GM18526 (cell line): ENCODE results near the gene ANAPC15.

Source experiments
- POLR2A ChIP-seq: IDR thresholded peaks from 3 replicates; pipeline ENCODE4 v1.6.1; 2011; ENCODE audit not compliant: insufficient read length; ENCODE audit errors: extremely low read depth

Gene ANAPC15

DNA sequence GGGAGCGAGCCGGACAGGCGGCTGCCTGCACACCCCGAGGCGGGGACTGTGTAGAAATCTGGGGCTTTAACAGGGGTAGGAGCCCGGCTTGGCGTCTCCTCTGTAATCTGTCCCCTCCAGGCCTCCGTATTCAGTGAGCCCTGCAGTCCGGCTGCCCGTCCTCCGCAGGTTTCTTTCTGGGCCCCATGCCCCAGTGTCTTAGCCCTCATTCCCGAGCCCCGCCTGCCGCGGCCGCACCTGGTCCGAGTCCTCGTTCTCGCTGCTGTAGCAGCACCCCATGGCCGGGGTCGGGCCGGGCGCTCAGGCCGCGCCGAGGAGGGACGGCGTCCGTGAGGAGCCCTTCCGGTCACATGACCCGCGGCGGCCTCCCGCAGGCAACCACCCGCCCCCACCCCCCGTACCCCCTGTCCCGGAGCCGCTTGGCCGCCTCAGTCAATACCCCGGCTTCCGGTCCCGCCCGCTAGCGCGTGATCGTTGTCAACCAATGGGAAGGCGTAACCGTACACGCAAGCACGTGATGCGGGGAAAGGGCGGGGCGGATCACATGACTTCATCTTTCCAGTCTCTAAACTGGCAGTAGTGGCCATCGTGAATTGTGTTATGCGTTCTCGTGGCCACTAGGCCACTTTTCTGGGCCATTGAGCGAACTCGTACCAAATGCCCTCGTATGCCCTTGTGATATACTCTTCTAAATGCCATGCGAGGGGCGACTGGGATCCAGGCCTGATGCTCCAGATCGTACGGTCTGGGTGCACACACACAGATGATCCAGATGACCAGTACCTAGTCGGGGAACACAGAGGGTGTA is 9.3 kb downstream of the ANAPC15 start, which contains the start of gene LAMTOR1:
Gene LAMTOR1 (minus strand): TSS at position 352 of the 808 bp plus-strand sequence. CDS start 73 bp downstream, at position 279.
- TF ChIP-seq POLR2A = peak; percentile 94

DNA sequence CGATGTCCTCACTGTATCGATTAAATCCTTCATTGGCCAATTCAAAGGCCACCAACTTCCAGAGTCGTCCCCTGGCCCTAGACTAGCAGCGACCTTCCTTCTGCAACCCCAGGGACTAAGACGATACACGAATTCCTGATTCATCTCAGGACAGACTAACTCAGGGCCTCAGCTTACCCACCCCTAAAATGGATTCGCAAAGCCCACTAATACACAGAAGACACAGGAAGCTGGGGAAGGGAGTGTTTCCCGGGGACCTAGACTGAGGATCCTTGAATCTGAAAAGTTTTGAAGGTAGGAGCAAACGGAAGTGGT is 9.9 kb downstream of the ANAPC15 start:
- TF ChIP-seq POLR2A = no peak

DNA sequence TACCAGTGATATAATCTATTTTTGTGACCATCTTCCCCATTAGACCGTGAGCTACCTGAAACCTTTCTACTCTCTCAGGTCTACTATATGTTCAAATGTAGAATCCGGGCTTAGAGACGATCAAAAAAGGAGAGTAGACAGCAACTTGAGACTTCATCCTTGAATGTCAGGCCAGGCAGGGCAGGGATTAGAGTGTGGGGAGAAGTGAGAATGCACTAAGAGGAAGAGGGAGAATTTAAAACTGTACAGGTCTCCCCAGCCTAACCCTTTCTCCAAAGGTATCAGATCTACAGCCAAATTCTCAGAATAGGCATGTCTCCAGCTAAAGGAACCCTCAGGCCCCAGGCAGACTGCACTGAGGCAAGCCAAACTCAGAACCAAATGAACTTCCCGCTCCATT is 10.3 kb downstream of the ANAPC15 start:
- no peak for TF ChIP-seq POLR2A

DNA sequence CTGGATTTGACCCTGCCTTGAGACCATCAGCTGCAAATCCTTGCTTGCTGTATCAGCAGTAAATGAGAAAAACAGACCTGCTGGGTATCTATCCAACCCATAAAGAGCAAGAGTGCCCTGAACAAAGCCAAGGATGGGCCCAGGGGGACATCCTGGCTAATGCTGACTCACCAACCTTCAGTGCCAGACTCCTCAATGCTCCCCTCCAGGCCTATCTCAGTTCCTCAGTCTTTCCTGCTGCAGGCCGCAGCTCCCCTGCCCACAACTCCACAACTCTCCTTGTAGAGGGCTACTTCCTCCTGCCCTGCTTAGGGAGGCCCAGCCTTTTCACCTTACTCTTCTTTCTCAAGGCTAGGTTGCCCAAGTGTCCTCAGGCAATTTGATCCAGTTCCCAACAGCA is 12.0 kb downstream of the ANAPC15 start:
- TF ChIP-seq POLR2A = no peak

DNA sequence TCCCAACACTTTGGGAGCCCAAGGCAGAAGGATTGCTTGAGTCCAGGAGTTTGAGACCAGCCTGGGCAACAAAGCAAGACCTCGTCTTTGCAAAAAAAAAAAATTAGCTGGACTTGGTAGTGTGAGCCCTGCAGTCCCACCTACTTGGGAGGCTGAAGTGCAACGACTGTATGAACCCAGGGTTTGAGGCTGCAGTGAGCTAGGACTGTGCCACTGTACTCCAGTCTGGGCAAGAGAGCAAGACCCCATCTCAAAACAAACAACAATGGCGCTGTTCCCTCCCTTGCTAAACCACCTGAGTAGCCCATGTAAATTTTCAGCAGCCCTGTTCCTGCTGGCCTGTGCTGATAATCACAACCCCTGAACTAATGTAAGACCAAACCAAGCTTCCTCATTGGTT is 12.5 kb downstream of the ANAPC15 start:
- no peak for TF ChIP-seq POLR2A

DNA sequence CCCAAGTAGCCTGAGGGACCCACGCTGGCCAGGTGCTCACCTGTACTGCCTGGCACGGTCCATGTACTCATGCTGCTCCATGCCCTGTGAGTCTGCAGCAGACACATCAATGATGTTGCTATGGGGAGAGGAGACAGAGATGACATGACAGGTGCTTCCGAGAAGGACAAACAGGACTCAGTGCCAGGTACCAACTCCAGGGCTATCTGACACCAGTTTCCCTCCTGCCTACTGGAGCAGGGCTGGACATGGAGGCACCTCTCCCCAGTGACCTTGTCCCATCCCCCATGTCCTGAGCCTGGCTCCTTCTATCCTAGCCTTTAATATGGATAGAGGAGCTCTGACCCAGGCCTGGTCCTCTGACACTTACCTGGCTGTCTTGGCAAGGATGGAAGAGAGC is 13.8 kb downstream of the ANAPC15 start:
- TF ChIP-seq POLR2A = no peak

DNA sequence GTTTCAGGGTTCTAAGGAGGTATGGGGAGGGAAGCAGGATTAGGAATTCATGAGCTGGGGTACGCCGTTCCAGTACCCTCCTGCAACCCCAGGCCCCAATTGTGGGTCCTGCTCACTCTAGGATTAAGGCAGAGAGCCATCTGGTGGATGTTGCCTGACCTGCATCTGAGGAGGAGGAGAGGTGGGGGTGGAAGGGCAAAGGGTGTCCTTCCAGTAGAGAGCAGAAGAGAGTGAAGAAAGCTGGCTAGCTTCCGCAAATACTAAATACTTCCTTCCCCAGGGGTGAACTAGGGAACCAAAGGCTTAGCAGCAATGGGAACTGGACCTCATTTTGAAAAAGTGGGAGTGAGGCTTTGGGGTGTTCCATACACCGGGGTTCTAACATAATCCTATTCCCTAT is 21.2 kb downstream of the ANAPC15 start:
- no peak for TF ChIP-seq POLR2A

DNA sequence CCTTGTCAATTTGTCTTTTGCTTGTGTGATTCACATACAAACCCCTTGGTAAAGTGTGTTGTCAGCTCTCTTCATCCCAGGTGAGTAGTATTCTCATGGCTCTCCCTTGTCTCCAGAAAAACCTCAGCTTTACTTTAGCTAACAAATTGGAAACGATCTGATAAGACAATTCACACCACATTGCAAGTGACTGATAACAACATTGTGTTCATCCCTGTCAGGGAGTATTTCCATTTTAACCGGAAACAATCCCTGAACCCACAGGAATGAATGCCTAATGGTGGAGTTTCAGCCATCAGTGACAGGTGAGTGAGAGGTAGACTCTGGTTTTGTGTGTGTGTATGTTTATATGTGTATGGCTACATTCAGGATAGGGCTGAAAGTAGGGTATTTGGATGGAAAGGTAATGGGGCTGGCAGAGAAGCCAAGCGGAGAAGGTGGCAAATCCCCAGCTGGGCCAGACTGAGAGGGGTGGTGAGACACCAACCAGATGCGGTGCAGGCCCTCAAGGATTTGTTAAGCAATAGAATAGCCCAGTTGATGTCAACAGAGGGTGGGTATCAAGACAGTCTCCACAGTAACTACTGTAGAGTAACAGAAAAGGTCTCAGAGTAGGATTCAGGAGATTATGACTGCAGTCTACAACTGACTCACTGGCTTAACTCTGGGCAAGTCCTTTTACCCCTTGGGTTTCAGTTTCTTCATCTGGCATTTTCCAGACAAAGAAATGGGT is 24.3 kb downstream of the ANAPC15 start:
- TF ChIP-seq POLR2A = no peak

DNA sequence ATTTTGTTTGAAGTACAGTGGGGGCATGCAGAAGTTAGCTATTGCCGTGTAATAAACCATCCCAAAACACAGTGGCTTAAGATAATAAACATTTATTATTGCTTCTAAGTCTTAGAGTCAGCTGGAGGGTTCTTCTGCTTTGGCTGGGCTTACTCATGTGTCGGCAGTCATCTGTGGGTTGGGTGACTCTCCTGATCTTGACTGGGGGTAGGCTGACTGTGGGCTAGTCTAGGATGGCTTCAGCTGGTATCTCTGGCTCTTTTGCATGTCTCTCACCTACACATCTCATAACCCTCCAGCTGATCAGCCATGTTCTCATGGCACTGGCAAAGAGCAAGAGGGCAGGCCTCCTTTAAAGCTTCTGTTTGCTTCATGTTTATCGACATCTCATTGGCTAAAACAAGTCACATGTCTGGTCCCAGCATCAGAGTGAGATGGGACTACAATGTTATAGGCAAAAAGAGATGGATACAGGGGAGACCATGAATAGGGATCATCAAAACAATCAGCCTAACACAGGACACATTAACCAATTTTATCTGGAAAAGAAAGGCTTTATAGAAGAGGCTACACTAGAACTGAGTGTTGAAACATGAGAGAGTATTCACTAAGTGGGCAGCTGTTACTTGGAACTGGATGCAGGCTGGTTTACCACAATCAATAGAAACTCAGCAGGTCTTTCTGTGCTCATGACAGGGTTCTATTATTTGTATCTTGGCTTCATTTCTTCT is 26.7 kb downstream of the ANAPC15 start:
- TF ChIP-seq POLR2A = no peak

DNA sequence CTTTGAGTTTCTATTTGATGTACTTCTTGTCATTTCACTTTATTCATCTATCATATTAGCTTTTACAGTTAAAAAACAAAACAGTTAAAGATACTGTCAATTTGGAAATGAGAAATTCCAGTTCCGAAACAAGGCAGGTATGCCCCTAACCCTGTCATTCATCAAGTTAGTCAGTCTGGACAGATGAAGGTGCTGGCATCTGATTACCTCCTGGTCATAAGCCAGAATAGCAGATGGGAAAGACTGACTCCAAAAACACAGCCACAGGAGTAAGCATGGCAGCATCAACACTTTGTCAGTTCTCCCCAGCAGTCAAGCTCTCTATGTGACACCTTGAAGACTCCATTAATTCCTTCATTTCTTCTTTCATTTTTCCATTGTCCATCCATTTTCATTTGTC is 27.5 kb downstream of the ANAPC15 start:
- TF ChIP-seq POLR2A = no peak

DNA sequence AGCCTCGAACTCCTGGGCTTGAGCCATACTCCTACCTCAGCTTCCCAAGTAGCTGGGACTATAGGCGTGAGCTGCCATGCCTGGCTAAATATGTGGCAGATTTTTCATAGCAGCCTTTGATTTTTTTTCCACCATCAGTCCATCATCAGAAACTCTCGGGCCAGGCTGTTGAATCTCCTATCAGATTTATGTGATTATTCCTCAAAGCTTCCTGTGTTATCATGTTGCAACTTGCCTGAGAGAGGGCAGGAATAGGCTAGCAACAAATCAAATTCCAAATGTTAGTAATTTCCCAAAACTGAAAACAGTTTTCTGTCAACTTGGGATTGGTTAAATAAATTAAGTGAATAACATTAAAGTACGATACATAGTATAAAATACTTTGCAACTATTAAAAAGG is 28.4 kb downstream of the ANAPC15 start:
- no peak for TF ChIP-seq POLR2A

DNA sequence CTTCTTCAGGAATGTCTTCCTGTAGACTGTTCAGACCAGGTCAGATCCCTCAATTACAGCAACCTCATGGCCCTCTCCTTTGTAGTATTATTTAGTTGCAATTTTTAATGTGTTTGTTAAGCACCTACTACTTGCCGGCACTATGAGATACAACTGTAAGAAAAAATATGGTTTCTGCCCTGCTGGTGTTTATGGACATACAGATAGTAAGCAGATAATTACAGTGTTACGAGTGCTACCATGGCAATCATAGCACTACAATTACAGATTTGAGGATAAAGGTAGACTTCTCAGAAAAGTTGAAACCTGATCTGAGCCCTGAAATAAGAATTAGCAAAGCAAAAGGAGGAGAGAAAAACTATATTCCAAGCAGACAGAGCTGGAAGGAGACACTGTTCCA is 29.1 kb downstream of the ANAPC15 start:
- TF ChIP-seq POLR2A = no peak

DNA sequence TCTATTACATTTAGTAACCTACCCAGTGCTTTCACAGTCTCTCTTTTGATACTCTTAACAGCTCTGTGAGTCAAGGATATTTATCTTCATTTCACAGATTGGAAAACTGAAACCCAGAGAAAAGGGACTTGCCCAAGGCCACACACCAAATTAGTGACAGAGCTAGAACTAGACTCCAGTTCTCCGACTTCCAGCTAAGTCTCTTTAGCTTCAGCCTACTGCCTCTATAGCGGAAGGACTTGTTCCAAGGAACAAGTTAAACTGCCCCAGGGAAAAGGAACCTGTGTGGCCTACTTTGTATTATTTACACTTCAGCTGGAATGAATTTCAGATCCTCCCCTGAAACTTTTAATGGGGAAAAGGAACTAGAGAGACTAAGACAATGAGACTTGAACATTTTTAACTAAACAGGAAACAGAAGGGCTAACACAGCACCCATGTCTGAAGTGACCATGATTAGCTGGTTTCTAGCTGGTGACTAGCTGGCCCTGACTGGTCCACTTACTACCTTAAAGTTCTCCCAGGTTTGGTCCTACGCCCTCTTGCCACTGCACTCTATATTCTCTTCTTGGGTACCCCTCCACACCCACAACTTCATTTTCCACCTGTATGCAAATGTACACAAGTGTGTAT is 30.6 kb downstream of the ANAPC15 start:
- TF ChIP-seq POLR2A = no peak

DNA sequence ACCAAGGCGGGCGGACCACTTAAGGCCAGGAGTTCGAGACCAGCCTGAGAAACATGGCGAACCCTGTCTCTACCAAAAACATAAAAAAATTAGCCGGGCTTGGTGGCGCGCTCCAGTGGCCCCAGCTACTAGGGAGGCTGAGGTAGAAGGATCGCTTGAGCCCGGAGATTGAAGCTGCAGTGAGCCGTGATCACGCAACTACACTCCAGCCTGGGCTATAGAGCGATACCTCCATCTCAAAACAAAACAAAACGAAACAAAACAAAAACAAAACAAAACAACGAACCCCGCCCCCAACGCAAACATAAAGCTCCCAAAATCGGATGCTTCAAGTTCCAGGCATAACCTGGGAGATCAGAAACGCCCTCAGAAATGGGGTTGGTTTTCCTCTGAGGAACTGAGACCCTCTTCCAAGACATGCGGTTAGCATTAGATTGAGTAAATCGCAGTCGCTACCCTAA is 31.3 kb downstream of the ANAPC15 start:
- no peak for TF ChIP-seq POLR2A

DNA sequence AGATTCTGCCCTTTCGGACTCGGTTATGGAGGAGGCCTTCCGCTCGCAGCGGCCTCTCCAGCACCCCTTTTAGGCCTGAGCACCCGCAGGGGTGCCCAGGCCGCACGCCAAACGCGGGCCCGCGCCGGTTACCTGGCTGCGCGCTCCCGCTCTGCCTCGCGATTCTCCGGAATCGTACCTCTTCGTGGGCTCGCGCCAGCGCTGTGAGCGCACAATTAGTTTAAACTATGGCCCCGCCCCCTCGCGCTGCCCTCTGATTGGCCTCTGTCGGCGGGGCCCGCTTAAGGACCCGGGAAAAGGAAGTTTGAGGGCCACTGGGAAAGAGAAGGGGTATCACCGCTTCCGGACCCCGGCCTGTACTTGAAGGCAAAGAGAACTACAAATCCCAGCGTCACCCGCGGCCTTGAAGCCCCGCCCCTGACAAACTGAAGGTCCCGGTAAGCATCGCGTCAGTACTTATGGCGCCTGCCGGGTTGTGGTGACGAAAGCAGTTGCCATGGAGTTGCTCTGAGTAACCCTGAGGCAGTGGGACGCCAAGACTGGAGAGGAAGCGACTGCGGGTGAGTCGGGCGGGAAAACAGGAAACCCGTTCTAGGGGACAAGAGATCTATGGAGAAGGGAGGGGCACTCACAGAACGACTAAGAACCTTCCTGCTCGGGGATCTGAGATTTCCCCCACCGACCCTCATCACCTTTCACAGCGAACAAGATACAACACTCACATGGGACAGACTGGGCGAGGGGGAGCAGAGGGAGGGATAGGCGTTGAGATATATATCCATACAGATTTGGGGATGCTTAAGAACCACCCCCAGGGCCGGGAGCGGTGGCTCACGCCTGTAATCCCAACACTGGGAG is 31.9 kb downstream of the ANAPC15 start, which contains the start of the genes LRRC51 and NUMA1:
Gene LRRC51 (plus strand): TSS at position 525 of the 858 bp plus-strand sequence. CDS start 8,234 bp downstream, outside the sequence.
Gene NUMA1 (minus strand): TSS at position 217 of the 858 bp plus-strand sequence. CDS start 44,599 bp downstream, outside the sequence.
- peak; percentile 62 for TF ChIP-seq POLR2A
